HG03045 (cell line): ENCODE results near the gene SLC37A1.
"Not testable (repeated sequence)": the region's sequence is repeated elsewhere in the genome, so short reads cannot be mapped to it uniquely, and the experiment has no call there.

ENCODE experiments used
- ATAC-seq: cut with Tn5 transposase; IDR thresholded peaks from one replicate; pipeline ENCODE4 v1.9.1; 2021; ENCODE audit warnings: mild to moderate bottlenecking, moderate library complexity; ENCODE audit not compliant: unreplicated experiment

Gene SLC37A1

DNA sequence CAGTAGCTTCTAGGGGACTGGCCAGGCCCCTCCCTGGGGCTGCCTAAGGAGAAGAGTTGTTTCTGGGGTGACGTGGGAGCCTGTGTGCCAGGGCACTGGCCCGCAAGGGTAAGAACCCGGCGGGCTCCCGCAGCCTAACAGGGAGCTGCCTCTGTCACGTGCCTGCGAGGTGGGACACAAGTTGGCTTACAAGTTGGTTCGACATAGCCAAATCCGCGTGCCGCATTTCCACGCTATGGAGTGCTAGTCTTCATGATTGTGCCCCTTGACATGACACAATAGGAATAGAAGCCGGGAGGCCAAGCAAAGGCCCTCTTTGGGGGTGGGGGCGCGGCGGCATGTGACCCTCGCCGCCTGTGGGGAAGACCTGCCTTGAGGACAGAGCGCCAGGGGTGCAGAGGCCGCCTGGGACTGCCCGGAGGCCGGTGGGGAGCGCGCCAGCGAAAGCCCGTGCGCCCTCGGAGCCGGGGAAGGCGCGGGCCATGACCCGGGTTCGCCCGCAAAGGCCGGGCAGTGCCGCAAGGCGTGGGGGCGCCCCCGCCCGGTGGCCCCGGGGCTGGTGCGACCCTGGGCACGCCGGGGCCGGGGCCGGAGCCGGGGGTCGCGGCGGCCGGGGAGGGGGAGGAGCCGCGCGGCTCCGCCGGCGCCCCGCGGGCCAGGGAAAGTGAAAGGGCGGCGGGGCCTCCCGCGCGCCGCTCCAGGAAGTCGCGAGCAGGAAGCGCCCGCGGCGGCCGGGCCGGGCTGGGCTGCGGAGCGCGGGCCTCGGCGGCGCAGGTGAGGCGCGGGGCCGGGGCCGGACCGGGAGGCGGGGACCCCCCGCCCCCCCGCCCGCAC is at the start of gene SLC37A1:
TSS of gene SLC37A1 (plus strand) at position 702 of the 834 bp plus-strand sequence. CDS start 4,603 bp downstream, outside the sequence.
- ATAC-seq: peak; percentile 48

DNA sequence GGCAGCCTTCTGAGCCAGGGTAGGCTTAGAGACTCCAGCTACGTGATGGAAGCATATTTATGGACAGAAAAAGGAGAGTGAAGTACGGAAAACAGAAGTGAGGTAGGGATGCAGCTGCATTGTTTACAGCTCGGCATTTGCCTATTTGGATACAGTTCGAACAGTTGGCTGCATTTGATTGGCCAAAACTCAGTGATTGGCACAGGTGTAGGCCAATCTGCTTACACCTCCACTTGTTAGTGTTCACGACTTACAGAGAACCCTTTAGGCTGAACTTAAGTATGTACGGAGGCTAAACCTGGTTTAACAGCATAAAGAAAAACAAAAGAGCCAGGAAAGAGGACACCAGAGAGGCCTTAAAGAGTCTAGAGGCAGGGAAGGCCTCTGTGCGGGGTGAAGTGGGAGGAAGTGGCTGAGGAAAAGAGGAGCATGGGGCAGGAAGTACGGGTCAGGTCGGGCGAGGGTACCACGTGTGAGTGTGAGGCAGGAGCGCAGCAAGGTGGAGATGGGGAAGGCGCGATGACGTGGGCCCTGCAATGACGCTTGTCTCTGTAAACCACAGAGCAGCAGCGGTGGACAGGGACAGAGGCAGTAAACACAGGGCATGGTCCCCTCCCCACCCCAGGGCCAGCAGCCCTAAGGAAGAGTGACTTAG is 49.7 kb upstream of the SLC37A1 start:
- ATAC-seq: no peak

DNA sequence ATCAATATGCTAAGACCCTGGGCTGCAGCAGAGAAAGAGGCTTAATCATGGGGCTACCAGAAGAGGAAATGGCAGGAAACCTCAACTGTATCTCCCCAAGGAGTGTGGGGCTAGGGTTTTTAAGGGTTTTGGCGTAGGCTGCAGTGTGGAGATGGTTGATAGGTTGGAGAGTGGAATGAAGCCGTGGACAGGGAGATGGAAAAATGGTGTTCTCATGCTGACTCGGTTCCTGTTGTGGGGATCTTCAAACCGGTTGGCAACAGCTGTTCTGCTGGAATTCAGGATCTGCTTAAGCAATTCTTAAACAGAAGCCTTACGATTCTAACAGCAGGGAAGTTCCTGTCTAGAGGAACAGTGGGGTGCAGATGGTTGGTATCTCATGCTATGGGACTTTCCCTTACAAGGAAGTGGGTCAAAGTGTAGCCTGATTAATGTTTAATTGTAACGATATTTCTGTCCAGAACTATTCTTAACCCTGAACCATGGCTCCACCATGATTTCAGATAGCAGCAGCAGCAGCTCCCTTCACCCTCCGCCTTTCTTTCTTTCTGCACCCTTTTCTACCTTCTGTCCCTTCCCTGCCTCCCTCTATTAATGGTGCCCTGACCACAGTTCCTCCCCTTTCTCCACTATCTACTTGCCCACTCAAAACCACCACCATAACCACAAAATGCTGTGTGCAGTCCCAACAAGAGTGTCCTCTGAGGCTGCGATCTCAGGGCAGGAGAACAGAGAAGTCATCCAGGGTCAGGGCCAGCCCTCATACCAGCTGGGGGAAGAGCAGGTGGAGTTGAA is 48.4 kb upstream of the SLC37A1 start:
- no peak for ATAC-seq

DNA sequence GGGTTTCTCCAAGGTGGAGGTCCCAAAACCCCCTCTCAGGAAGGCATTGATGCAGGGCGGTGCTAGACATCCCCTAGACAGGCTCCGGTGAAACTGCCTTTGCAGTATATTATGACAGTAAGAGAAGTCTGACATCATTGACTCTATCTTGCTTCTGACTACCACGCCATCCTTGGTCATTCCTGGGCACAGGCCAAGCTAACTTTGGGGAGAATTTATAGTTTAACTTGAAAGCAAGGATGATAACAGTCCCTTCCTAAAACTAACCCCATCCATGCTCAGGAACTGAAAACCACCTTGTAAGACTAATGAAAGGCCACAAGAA is 47.9 kb upstream of the SLC37A1 start:
- ATAC-seq: no peak

DNA sequence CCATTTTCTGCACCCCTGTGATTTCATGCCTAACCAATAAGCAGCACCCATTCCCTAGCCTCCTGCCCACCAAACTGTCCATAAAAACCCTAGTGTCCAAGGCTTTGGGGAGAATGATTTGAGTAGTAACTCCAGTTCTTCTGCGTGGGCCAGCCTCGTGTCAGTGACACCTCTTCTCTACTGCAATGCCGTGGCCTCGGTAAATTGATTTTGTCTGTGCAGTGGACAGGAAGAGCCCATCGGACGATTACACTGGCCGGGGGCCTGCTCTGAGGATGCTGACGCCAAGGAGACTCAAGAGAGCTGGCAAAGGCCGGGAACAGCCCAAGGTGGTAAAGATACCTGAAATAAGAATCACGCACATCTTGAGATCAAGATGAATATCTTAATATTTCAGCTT is 47.0 kb upstream of the SLC37A1 start:
- no peak for ATAC-seq

DNA sequence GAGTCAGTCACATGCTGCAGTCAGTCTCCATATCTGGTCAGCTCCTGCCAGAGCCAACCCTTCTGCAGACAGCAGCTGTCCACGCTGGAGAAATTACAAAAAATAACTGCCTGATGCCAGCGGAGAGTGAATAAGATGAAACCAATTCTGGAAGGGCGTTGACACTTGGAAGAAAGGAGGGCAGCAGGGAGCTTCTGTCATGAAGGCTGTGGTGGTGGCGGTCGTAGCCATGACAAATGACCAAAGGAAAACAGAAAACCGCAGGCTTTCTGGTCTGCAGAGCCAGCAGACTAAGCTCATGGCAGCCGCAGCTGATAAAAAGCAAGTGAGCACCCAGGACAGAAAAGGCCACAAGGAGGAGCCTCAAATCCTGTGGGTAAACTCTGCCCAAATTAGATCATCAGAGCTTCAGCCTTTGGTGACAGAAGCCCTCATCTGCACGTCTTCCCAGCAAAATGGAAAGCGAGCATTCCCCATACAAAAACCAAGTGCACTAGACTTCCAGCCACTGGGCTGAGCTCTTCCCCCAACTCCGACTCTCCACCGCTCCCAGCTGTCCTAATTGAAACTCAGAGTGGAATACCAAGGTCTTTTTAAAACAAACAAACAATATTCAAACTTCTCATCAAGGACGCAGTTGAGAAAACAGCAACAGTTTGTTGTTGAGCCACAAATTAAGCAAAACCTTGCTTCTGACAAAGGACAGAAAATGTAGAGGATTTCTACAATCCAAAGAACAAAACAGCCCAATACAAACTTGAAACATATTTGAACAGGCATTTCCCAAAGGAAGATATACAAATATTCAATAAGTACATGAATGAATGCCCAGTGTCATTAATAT is 46.3 kb upstream of the SLC37A1 start:
- ATAC-seq: no peak

DNA sequence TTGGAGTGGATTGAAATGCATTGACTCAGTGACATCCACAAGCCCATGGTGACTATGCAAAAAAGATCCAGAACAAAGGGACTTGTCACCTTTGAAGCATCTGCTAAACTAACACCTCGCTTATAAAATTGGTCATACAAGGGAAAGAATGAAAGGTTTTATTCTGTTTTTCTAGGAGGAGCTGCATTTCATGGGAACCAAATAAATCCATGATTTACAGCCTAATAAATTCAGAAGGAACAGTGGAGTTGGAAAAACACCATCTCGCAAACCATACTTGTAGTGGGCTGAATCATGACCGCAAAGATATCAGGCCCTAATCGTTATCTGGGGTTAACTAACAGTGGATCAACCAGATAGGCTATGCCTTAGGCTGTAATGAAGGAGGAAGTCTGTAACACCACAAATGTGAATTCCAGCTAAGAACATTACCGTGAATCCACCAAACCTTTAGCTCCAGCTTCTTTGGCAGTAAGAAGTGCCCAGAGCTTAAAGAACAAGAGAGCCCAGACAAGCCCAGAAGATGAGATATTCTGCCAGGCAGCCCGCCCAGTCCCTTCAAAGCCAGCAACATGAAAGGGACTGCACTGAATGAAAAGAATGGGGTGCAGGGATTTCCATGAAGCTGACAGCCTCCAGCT is 45.0 kb upstream of the SLC37A1 start:
- no peak for ATAC-seq

DNA sequence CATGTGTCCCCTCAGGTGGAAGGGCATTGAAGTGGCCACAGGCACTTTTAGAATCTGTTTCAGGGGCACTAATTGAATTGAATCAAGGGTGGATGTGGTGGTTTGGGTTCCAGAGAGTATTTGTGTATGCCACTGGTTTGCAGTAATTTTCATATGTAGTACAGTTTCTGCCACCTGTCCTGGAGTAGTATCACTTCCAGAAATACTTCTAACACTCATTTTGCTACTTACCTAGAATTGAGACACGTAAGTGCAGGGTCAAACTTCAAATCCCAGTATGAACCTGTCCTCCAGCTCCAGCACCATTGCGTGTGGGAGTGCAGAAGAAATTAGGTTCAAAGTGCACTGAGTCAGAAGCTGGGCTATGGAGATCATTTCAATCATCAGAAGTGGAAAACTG is 44.4 kb upstream of the SLC37A1 start:
- no peak for ATAC-seq

DNA sequence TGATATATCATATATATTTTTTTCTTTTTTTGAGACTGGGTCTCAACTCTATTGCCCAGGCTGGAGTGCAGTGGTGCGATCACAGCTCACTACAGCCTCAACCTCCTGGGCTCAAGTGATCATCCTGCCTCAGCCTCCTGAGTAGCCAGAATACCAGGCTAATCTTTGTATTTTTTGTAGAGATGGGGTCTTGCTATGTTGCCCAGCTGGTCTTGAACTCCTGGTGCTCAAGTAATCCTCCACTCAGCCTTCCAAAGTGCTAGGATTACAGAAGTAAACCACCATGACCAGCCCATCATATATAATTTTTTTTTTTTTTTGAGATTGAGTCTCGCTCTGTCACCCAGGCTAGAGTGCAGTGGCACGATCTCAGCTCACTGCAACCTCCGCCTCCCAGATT is 43.9 kb upstream of the SLC37A1 start:
- ATAC-seq: not testable (repeated sequence)

DNA sequence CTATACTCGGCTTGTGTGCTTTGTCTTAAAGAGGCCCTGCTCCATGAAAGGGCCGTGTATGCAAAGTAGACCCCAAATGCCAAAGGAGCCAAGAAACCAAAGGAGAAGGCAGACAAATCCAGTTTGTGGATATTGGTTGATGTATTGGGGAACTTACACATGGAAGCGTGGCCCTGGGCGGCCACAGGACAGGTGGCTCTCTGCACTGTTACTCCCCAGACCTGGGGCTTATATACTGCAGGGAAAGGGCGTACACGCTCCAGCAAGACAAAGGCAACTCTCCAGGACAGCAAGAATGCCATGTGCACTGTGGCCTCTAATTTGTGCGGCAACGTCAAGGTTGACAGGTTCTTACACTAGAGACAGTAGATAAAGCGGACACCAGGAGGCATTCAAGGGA is 42.4 kb upstream of the SLC37A1 start:
- no peak for ATAC-seq

DNA sequence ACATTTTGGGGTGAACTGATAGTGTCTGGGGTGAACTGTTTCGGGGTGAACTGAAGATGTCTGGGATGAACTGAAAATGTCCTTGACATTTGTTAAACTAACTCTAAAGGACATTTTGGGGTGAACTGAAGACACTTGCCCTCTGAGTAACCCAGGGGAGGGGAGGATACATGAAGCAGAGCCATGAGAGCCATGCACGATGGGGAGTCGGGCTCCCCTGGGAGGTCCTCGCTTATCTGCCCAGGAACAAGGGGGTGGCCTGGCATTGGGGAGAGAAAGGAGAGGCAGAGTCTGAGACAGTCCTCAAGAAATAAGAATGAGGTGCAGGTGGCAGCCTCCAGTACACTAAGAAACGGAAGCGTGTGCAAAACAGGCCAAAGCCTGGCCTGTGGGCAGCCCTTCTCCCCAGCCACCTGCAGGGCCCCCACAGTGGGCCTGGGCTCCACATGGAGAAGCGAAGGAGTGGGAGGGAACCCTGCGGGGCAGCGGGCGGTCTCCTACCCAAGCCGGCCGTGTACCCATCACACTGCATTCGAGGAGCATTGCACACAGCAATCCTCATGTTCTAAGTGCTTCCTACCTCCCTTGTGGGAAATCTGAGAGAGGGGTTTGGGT is 41.8 kb upstream of the SLC37A1 start:
- no peak for ATAC-seq

DNA sequence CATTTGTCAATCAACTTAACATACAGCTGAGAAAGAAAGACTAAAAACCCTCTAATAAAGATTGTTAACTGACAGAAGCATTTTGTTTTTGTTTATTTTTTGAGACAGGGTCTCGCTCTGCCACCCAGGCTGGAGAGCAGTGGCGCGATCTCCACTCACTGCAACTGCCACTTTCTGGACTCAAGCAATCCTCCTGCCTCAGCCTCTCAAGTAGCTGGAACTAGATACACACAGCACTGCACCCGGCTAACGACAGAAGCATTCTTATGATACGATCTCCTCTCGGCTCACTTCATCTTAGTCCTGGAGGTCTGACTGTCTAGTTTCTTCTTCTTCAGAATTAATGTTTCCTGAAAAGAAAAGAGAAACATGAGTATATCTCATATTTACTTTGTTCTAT is 41.1 kb upstream of the SLC37A1 start:
- ATAC-seq: no peak

DNA sequence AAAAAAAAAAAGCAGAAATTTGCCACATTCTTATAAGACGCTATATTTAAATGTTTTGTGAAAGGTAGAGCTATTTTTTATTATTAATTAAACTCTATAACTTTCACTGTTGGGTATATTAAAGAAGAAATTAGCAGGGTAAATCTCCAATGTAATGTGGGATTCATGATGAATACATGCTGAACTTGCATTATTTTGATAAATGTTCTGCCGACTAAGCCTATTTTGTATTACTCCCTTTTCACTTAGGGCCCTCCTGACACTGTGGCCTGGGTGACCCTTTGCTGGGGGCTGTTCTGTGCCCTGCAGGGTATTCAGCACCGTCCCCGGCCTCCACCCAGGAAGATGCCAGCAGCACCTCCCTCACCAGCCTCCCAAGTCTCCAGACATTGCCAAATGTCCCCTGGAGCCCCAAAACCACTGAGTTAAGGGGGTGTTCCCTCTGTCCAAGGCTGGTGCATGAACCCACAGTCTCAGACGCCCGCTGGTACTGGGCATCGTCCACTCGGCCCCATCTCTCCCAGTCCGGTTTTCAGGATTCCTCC is 40.1 kb upstream of the SLC37A1 start:
- ATAC-seq: no peak

DNA sequence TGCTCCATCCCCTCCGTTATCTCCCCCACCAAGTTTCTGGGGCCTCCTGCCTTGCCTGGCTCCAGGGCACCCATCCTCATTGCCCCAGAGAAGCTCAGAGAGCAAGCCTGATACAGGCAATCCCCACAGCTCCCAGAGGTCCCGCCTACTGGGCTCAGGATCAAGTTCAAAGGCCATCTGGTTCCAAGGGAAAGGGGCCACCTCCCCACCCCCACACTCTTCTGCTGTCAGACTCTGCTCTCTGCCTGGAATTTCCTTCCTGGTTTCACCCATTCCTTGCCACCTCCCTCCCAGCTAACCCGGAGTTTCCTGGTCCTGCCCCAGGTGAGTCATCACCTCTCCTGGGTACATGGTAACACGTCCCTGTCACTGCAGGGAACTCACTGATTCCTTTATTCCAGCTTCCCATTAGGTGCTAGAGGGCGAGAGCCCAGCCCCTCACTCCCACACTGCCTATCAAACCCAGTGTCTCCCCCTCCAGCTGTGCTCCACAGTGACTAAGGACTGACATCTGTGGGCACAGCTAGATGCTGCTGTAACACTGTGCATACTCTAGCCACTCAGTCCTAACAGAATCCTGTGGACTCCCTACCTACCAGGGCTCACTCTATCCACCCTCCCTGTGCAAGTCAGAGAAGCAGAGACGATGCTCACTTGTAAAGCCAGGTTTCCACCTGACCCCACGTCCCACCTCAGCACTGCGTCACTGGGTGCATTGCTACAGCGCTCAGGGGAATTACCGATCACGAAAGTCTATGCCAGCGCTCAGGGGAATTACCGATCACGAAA is 39.4 kb upstream of the SLC37A1 start:
- ATAC-seq: no peak

DNA sequence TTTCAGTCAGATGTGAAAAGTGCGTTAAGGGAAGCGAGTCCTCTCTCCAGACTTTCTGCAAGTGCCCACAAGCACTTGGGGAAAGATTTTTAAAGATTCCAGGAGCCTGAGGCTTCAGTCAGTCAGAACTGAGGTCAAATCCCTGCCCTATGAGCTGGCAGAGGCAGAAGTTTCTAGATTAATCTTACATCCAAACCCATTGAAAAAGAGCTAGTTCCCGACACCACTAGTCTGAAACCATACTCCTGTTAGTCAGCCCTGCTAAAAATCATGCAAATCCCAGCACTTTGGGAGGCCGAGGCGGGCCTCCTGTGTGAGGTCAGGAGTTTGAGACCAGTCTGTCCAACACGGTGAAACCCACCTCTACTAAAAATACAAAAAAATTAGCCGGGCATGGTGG is 38.6 kb upstream of the SLC37A1 start:
- no peak for ATAC-seq

DNA sequence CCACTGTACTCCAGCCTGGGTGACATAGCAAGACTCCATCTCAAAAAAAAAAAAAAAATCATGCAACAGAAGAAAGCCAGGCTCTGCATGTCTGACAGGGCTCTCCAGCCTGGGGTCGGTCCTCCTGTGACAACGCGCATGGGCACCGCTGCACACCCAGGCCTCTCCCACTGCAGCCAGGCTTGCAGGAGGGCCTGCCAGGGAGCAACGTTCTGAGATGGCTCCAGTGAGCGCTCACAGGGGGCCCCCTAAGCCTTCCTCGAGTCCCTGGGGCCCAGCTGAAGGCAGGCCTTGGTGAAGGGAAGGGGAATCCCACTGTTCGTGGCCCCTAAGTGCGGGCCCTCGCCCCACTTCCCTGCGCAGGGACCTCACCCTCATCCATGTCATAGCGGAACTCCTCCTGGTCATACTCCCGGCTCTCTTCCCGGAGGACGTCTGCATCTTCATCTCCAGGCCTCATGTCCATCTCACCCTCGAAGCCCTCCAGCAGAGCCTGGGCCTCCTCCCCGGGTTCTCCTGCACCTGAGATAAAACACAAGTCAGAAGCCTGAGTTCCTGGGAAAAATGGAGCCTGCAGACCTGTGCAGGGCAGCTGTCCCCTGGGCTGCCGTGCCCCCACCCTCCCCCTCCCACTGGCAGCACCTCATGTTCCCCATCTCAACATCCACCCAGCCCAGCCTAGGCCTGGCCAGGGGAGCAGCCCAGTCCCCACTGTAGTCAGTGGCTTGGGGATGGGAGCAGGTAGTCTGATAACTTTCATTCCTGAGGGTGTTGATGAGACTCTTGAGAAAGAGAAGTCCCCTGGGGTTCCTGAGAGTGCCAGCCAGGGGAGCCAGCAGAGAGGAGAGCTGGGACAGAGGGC is 37.9 kb upstream of the SLC37A1 start:
- no peak for ATAC-seq

DNA sequence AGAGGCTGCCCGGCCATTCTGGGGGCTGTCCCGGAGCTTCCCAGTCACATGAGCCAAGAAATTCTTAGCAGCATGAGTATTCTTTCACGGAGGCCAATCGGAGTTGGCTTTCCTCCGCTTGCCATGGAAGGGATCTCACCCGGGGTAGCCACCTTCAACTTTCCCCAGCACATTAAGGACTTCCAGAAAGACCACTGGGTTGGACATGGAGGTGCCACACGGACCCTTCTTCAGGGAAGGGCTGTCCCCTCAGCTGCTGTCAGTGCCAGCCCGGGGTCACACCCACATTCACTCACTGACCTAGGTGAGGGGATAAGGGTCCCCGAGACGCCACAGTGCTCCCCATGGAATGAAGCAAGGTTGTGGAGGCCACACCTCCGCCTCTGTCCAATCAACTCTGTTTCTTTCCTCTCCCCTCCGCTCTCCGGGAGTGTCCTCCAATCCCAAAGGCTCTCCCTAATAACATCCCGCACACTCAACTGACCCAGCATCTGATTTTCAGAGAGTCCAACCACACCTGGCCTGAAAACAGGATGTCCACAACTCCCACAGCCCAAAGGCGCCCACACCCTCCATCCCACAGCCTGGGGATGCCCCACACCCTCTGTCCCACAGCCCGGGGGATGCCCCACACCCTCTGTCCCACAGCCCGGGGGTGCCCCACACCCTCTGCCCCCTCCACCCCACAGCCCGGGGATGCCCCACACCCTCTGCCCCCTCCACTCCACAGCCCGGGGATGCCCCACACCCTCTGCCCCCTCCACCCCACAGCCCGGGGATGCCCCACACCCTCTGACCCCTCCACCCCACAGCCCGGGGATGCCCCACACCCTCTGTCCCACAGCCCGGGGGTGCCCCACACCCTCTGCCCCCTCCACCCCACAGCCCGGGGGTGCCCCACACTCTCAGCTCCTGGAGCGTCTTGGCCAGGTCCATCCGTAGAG is 37.0 kb upstream of the SLC37A1 start:
- ATAC-seq: no peak
